H1 (cell line): ENCODE results near the gene AFF1.

Experiments used
- BRCA1 ChIP-seq: IDR thresholded peaks from 2 replicates; pipeline ENCODE4 v1.6.1; 2012; ENCODE audit warnings: low read depth, low read length, improper control_type of control experiment
- CBX8 ChIP-seq: fragments of 300-800, 300-1000 bp; sonication (generic); IDR thresholded peaks from 2 replicates; pipeline ENCODE4 v1.7.1; 2016; ENCODE audit warnings: low read depth, low read length, borderline replicate concordance
- CHD2 ChIP-seq: IDR thresholded peaks from 2 replicates; pipeline ENCODE4 v1.6.1; 2012; ENCODE audit warnings: low read length, improper control_type of control experiment
- EZH2 ChIP-seq: fragments of 200-600 bp; sonication (generic); IDR thresholded peaks from 2 replicates; pipeline ENCODE4 v1.7.1; 2012; ENCODE audit warnings: low read depth, mild to moderate bottlenecking, moderate library complexity, low read length, inconsistent platforms; ENCODE audit not compliant: severe bottlenecking
- KDM5A ChIP-seq: fragments of 200-600 bp; IDR thresholded peaks from 2 replicates; pipeline ENCODE4 v1.7.1; 2012; ENCODE audit warnings: mild to moderate bottlenecking, low read length, inconsistent platforms, mixed read lengths
- MAFK ChIP-seq: IDR thresholded peaks from 2 replicates; pipeline ENCODE4 v1.6.1; 2012; ENCODE audit warnings: low read depth, mild to moderate bottlenecking, improper control_type of control experiment, low read length
- POLR2AphosphoS5 ChIP-seq: IDR thresholded peaks from 2 replicates; pipeline ENCODE4 v1.6.1; 2011; ENCODE audit warnings: low read depth, low read length
- RBBP5 ChIP-seq: IDR thresholded peaks from 2 replicates; pipeline ENCODE4 v1.7.1; 2012; ENCODE audit warnings: low read depth, mild to moderate bottlenecking, inconsistent platforms, low read length, moderate library complexity, borderline replicate concordance
- RXRA ChIP-seq: IDR thresholded peaks from 2 replicates; pipeline ENCODE4 v1.6.1; 2011; ENCODE audit warnings: low read depth, mild to moderate bottlenecking, low read length, moderate library complexity; ENCODE audit not compliant: insufficient read depth
- TAF1 ChIP-seq: IDR thresholded peaks from 2 replicates; pipeline ENCODE4 v1.6.1; 2011; ENCODE audit warnings: mild to moderate bottlenecking, low read depth, low read length
- YY1 ChIP-seq: IDR thresholded peaks from 2 replicates; pipeline ENCODE4 v1.6.1; 2011; ENCODE audit warnings: low read depth, mild to moderate bottlenecking, low read length
- TF ChIP-seq, protein P1 (sequence below), 3 experiments: IDR thresholded peaks; 1 replicate in 2 of 3; 2 replicates in 1 of 3; pipeline versions ENCODE4 v1.5.1 to v1.6.1; 2011; ENCODE audit warnings: low read length in 3 of 3, mild to moderate bottlenecking in 3 of 3, inconsistent platforms in 2 of 3, low read depth in 1 of 3, moderate library complexity in 1 of 3; ENCODE audit not compliant: insufficient read depth in 1 of 3; ENCODE audit errors: control extremely low read depth in 1 of 3

DNA sequence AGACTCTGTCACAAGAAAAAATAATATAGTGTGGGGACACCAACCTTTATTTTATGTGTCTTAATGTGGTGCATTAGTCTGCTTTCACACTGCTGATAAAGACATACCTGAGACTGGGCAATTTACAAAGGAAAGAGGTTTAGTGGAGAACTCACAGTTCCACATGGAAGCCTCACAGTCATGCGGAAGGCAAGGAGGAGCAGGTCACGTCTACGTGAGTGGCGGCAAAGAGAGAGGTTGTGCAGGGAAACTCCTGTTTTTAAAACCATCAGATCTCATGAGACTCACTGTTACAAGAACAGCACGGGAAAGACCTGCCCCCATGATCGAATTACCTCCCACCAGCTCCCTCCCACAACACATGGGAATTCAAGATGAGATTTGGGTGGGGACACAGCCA, 130.2 kb downstream of the AFF1 start:
- TF ChIP-seq, protein P1, sequence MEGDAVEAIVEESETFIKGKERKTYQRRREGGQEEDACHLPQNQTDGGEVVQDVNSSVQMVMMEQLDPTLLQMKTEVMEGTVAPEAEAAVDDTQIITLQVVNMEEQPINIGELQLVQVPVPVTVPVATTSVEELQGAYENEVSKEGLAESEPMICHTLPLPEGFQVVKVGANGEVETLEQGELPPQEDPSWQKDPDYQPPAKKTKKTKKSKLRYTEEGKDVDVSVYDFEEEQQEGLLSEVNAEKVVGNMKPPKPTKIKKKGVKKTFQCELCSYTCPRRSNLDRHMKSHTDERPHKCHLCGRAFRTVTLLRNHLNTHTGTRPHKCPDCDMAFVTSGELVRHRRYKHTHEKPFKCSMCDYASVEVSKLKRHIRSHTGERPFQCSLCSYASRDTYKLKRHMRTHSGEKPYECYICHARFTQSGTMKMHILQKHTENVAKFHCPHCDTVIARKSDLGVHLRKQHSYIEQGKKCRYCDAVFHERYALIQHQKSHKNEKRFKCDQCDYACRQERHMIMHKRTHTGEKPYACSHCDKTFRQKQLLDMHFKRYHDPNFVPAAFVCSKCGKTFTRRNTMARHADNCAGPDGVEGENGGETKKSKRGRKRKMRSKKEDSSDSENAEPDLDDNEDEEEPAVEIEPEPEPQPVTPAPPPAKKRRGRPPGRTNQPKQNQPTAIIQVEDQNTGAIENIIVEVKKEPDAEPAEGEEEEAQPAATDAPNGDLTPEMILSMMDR (IDR thresholded peaks at IDR 0.05; ENCODE audit: control extremely low read depth in 1 of 3, insufficient read depth in 1 of 3, low read depth in 1 of 3, low read length in 3 of 3), result no peak
- TF ChIP-seq YY1, result no peak
- no peak for TF ChIP-seq POLR2AphosphoS5
- TF ChIP-seq RXRA, result no peak
- TF ChIP-seq CBX8, result no peak
- TF ChIP-seq BRCA1, result no peak
- no peak for TF ChIP-seq CHD2
- TF ChIP-seq EZH2, result no peak
- no peak for TF ChIP-seq RBBP5
- no peak for TF ChIP-seq TAF1
- no peak for TF ChIP-seq KDM5A
- TF ChIP-seq MAFK, result no peak
